Upper lobe of left lung (tissue), 4 donors: ENCODE measurements around the gene LGR4.

Experiments
- CTCF ChIP-seq, 6 experiments: fragments of 450-650 bp in 4 of 6; fragments of 200-600 bp in 2 of 6; sonication (generic) in 2 of 6; IDR thresholded peaks; one replicate each; pipeline ENCODE4 v1.5.1; 2016 to 2019; ENCODE audit warnings: antibody characterized with exemption in 6 of 6
- EP300 ChIP-seq, 4 donors: sonication (generic); formaldehyde crosslinking; IDR thresholded peaks; one replicate each; pipeline ENCODE4 v1.5.1; 2017; ENCODE audit warnings: antibody characterized with exemption in 4 of 4, control low read depth in 2 of 4
- POLR2A ChIP-seq, 4 donors: fragments of 450-650 bp; IDR thresholded peaks; one replicate each; pipeline ENCODE4 v1.5.1; 2016 to 2017; ENCODE audit warnings: antibody characterized with exemption in 4 of 4, mild to moderate bottlenecking in 2 of 4
- POLR2AphosphoS5 ChIP-seq, 2 donors: sonication (generic); formaldehyde crosslinking; IDR thresholded peaks; one replicate each; pipeline ENCODE4 v1.5.1; 2017; ENCODE audit warnings: antibody characterized with exemption in 2 of 2

- TF ChIP-seq CTCF (IDR thresholded peaks at IDR 0.05) (no peak), EP300 (IDR thresholded peaks at IDR 0.05) (no peak), POLR2A (IDR thresholded peaks at IDR 0.05) (no peak), POLR2AphosphoS5 (IDR thresholded peaks at IDR 0.05) (no peak)
Observed at GRCh38 chr11:27475622-27476021, 3.0 kb upstream of the LGR4 start.
